Measurements from ENCODE around the gene CEP104. TPM values are rescaled to one million over a fixed set of nuclear protein-coding genes. Genes with fewer than 3 reads are reported as not detected.

Gene CEP104
- total and polyA plus RNA-seq, 2 donors (not counting 1 experiment from before 2014, with no cell fraction given): 27.7 to 71.8 TPM

- Histone ChIP-seq H3K9ac (ENCODE audit: low read length) (no peak overlapping the region), H3K79me2 (ENCODE audit: control insufficient read depth, insufficient read depth, low read length) (no peaks in the 10 kb centered on the region), H2AFZ (ENCODE audit: insufficient read depth, low read depth, low read length, poor library complexity, severe bottlenecking) (no peak overlapping the region), H3K36me3 (replicated peaks in 1 of 2; ENCODE audit: control extremely low read depth in 1 of 2, control insufficient read depth in 1 of 2, extremely low read depth in 1 of 2, insufficient read depth in 2 of 2, low read length in 1 of 2) (no peaks in the 10 kb centered on the region), H3K4me3 (ENCODE audit: control extremely low read depth in 1 of 5, extremely low read depth in 1 of 5, insufficient read depth in 1 of 5, low read depth in 2 of 5, low read length in 4 of 5) (no peak overlapping the region), H3K4me2 (replicated peaks; ENCODE audit: low read depth, low read length, poor library complexity, severe bottlenecking) (no peak overlapping the region), H3K9me3 (ENCODE audit: control extremely low read depth in 1 of 3, control insufficient read depth in 2 of 3, insufficient read depth in 1 of 3, low read length in 2 of 3) (peaks cover 0 to 12% (median 0%) of the 10 kb centered on the region in 3 donors), H3K27me3 (replicated peaks in 1 of 4; ENCODE audit: control extremely low read depth in 1 of 4, control insufficient read depth in 3 of 4, insufficient read depth in 4 of 4, low read length in 3 of 4) (peaks cover 0 to 5% (median 0%) of the 10 kb centered on the region in 4 experiments), H4K20me1 (ENCODE audit: control insufficient read depth, insufficient read depth, low read length, poor library complexity, severe bottlenecking) (no peaks in the 10 kb centered on the region), H3K27ac (ENCODE audit: low read length in 2 of 2) (no peak overlapping the region), H3K4me1 (ENCODE audit: control insufficient read depth in 2 of 2, insufficient read depth in 2 of 2, low read length in 2 of 2) (no peaks in the 10 kb centered on the region)
- H3K9me3 Mint-ChIP-seq (ENCODE audit: insufficient read depth): no peaks in the 10 kb centered on the region
- no peak overlapping the region for H3K27ac Mint-ChIP-seq
- ChIA-PET CTCF (no interaction called here), POLR2A (no interaction called here)
- no peak for ATAC-seq (ENCODE audit: low read depth)
- TF ChIP-seq, protein P1, sequence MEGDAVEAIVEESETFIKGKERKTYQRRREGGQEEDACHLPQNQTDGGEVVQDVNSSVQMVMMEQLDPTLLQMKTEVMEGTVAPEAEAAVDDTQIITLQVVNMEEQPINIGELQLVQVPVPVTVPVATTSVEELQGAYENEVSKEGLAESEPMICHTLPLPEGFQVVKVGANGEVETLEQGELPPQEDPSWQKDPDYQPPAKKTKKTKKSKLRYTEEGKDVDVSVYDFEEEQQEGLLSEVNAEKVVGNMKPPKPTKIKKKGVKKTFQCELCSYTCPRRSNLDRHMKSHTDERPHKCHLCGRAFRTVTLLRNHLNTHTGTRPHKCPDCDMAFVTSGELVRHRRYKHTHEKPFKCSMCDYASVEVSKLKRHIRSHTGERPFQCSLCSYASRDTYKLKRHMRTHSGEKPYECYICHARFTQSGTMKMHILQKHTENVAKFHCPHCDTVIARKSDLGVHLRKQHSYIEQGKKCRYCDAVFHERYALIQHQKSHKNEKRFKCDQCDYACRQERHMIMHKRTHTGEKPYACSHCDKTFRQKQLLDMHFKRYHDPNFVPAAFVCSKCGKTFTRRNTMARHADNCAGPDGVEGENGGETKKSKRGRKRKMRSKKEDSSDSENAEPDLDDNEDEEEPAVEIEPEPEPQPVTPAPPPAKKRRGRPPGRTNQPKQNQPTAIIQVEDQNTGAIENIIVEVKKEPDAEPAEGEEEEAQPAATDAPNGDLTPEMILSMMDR (IDR thresholded peaks at IDR 0.05): no peak
- no peak for TF ChIP-seq EZH2 (IDR thresholded peaks at IDR 0.05; ENCODE audit: borderline replicate concordance, insufficient read depth, low read depth, low read length, poor library complexity, severe bottlenecking)
- peaks cover 50% of the 10 kb centered on the region for H3K27me3 Mint-ChIP-seq
- no peak for DNase-seq
- no peak overlapping the region for H3K4me3 Mint-ChIP-seq
- H3K4me1 Mint-ChIP-seq: no peaks in the 10 kb centered on the region
- intact Hi-C loops (cut with micrococcal nuclease): no loop called here
- WGBS (ENCODE audit: insufficient coverage): 94% methylated on average over 31 of the region's 31 CpGs
Measured at GRCh38 chr1:3763351-3764125, 93.5 kb downstream of the CEP104 start.

- H3K4me3 ChIP-seq (ENCODE audit: control extremely low read depth in 1 of 5, extremely low read depth in 1 of 5, insufficient read depth in 1 of 5, low read depth in 2 of 5, low read length in 4 of 5): no peak overlapping the region
- H3K27ac ChIP-seq (ENCODE audit: low read length in 2 of 2): no peak overlapping the region
- intact Hi-C loops (cut with micrococcal nuclease): no loop called here
- Mint-ChIP-seq H3K9me3 (ENCODE audit: insufficient read depth) (no peaks in the 10 kb centered on the region), H3K27me3 (peaks cover 49% of the 10 kb centered on the region), H3K27ac (no peak overlapping the region), H3K4me1 (no peaks in the 10 kb centered on the region), H3K4me3 (no peak overlapping the region)
- DNase-seq: no peak
- no peaks in the 10 kb centered on the region for H3K36me3 ChIP-seq (replicated peaks in 1 of 2; ENCODE audit: control extremely low read depth in 1 of 2, control insufficient read depth in 1 of 2, extremely low read depth in 1 of 2, insufficient read depth in 2 of 2, low read length in 1 of 2)
- no peak overlapping the region for H3K9ac ChIP-seq (ENCODE audit: low read length)
- no peaks in the 10 kb centered on the region for H3K4me1 ChIP-seq (ENCODE audit: control insufficient read depth in 2 of 2, insufficient read depth in 2 of 2, low read length in 2 of 2)
- WGBS (ENCODE audit: insufficient coverage): 86% methylated on average over 8 of the region's 12 CpGs
- CTCF ChIA-PET: no interaction called here
- ATAC-seq (ENCODE audit: low read depth): no peak
- H3K79me2 ChIP-seq (ENCODE audit: control insufficient read depth, insufficient read depth, low read length): no peaks in the 10 kb centered on the region
- no peak overlapping the region for H3K4me2 ChIP-seq (replicated peaks; ENCODE audit: low read depth, low read length, poor library complexity, severe bottlenecking)
- peaks cover 0 to 7% (median 0%) of the 10 kb centered on the region in 4 experiments for H3K27me3 ChIP-seq (replicated peaks in 1 of 4; ENCODE audit: control extremely low read depth in 1 of 4, control insufficient read depth in 3 of 4, insufficient read depth in 4 of 4, low read length in 3 of 4)
- no peak overlapping the region for H2AFZ ChIP-seq (ENCODE audit: insufficient read depth, low read depth, low read length, poor library complexity, severe bottlenecking)
- peaks cover 0 to 12% (median 0%) of the 10 kb centered on the region in 3 donors for H3K9me3 ChIP-seq (ENCODE audit: control extremely low read depth in 1 of 3, control insufficient read depth in 2 of 3, insufficient read depth in 1 of 3, low read length in 2 of 3)
- POLR2A ChIA-PET: no interaction called here
- no peaks in the 10 kb centered on the region for H4K20me1 ChIP-seq (ENCODE audit: control insufficient read depth, insufficient read depth, low read length, poor library complexity, severe bottlenecking)
- TF ChIP-seq, protein P1 (IDR thresholded peaks at IDR 0.05): no peak
- no peak for TF ChIP-seq EZH2 (IDR thresholded peaks at IDR 0.05; ENCODE audit: borderline replicate concordance, insufficient read depth, low read depth, low read length, poor library complexity, severe bottlenecking)
Measured at GRCh38 chr1:3762873-3763228, 94.2 kb downstream of the CEP104 start.
